Choroid plexus epithelial cell (primary cell): Measurements from ENCODE around the gene CD36.

ENCODE experiments used
- DNase-seq: peaks from one replicate; pipeline ENCODE4 v3.0.0-alpha.2; 2010; ENCODE audit warnings: low read depth
- H3K4me3 ChIP-seq: 2 replicates; pipeline ENCODE4 v1.5.1; 2011; ENCODE audit warnings: low read depth, mild to moderate bottlenecking, control low read depth, low read length, moderate library complexity
- TF ChIP-seq, protein P1 (sequence below): conservative IDR thresholded peaks from 2 replicates; pipeline ENCODE4 v1.5.1; 2011; ENCODE audit warnings: low read depth, mild to moderate bottlenecking, control low read depth, inconsistent platforms, low read length, moderate library complexity

CD36 gene

DNA sequence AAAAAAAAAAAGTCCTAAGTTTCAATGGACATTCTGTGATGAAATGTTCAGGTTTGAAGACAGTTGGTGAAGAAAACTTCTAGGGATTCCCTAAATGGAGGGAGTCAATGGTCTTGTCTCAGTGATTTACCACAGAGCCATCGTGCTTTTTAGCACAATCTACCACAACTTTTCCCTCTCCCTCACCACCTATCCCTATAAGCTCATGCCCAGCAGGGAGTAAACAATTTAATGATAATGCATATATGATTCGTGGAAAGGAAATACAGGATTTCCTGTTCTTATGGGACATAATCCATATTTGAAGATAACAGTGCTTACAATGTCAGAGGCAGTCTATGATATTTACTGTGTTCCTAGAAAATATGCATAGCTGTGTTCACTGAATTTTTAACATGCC, 38.4 kb upstream of the CD36 start:
- TF ChIP-seq, protein P1, sequence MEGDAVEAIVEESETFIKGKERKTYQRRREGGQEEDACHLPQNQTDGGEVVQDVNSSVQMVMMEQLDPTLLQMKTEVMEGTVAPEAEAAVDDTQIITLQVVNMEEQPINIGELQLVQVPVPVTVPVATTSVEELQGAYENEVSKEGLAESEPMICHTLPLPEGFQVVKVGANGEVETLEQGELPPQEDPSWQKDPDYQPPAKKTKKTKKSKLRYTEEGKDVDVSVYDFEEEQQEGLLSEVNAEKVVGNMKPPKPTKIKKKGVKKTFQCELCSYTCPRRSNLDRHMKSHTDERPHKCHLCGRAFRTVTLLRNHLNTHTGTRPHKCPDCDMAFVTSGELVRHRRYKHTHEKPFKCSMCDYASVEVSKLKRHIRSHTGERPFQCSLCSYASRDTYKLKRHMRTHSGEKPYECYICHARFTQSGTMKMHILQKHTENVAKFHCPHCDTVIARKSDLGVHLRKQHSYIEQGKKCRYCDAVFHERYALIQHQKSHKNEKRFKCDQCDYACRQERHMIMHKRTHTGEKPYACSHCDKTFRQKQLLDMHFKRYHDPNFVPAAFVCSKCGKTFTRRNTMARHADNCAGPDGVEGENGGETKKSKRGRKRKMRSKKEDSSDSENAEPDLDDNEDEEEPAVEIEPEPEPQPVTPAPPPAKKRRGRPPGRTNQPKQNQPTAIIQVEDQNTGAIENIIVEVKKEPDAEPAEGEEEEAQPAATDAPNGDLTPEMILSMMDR = no peak
- no peak for DNase-seq

DNA sequence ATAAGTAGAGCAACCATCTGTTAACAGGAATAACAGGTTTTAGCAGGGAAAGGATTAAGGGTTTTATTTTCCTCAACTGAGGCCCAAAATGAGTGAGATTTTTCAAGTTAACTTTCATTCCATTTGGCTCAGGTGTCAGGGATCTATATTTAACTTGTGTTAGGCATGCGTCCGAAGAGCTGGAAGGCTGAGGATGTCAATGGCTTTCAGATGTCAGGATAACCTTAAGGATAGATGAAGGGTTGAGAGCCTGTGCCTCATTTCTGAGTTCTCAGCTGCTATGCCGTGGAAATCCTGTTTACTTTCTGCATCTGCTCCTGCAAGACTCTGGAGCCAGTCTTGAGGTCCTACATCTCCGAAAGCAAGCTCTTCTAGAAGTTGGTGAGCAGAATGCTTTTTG, 36.4 kb upstream of the CD36 start:
- TF ChIP-seq, protein P1 = no peak
- DNase-seq = no peak
- H3K4me3 ChIP-seq = no peak overlapping the region

More for the DNA sequence above, 38.4 kb upstream of the CD36 start:
- H3K4me3 ChIP-seq = no peak overlapping the region

DNA sequence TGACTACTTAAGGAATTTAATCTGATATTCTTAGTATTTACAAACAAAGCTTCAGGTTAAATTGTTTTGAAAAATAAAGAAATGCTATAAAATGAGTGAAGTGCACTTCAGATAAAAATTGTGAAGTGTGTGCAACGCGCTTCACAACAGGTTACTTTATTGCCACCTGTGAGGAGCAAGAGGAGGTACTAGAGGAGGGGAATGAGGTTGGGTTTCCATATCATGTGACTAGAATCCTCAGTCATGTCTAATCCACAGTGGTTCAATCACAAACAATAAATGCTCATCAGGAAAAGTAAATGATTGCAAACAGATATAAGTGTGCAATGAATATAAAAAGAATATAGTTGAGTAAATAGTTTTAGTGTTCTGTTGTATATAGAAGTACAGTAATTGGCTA, 34.5 kb upstream of the CD36 start:
- DNase-seq = no peak
- H3K4me3 ChIP-seq = no peak overlapping the region
- TF ChIP-seq, protein P1 = no peak

DNA sequence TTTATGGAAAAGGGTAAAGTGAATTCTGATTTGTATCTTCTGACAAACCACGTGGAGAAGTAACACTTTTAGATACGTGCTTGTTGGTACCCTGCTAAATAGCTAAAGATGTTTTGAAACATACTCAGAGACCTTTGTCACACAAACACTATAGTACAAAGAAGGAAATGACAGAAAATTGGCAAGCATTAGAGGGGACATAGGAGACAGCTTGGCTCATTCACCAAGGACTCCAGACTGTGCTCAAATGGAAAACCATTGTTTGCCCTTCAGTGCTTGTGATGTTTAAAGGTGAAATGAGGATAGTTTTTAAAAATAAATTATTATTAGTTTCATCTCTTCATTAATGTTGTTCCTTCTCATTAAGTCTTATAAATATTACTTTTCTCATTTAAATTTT, 34.0 kb upstream of the CD36 start:
- TF ChIP-seq, protein P1 = no peak
- DNase-seq = no peak
- no peak overlapping the region for H3K4me3 ChIP-seq

DNA sequence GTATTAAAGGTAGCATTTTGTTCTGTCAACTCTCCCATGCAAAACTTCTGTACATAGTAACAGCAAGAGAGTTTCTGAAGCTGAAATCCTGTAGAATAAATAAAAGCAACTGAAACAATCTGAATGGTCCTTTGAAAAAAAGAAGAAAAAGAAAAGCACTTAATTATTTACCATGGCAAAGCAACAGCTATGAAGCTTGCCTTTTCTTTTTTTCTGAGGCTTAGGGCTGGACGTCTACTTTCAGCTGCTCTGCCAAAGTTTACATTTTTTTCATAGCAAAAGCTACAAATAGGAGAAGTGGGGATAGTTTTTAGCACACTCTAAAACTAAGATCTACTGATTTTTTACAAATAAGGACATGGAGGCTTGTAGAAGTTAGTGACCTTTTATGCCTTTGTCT, 31.3 kb upstream of the CD36 start:
- no peak for DNase-seq
- TF ChIP-seq, protein P1 = no peak

DNA sequence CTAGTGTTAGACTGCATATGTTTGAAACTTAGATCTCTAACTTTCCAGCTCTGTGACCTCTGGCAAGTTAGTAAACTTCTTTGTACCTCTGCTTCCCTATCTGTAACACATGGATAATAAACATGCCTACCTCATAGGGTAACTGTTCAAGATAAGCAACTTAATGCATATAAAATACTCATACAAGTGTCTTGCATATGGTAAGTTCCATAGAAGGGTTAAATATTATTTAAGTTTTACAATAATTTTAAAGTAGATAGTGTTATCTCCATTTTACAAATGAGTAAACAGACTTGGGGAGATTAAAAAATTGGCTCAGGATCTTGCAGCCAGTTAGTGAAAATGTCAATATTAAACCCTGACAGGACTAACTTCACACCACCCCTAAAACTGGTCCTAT, 30.1 kb upstream of the CD36 start:
- DNase-seq = no peak
- no peak overlapping the region for H3K4me3 ChIP-seq
- TF ChIP-seq, protein P1 = no peak

More for the DNA sequence above, 31.3 kb upstream of the CD36 start:
- H3K4me3 ChIP-seq = no peak overlapping the region

DNA sequence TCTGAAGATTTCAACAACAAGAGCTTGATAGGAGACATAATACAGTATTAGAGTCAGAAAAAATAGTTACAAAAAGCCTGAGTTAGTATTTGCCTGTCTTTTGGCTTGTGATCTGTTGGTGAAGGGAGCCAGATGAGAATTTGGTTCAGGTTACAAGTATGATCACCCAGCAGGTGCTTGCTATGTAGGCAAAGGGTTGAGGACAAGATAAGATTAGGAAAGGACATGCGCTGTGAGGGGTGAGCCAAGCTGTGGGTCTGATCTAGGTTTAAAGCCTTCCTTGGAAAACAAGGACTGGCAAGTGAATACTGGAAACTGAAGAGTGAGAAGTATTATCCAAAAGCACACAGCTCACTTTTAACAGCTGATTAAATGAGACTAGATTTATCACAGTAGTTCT, 28.7 kb upstream of the CD36 start:
- TF ChIP-seq, protein P1 = no peak
- DNase-seq = no peak
- H3K4me3 ChIP-seq = no peak overlapping the region
